Superior temporal gyrus (tissue), 1 donor: ENCODE results near the gene ABHD17A.

Experiments used
- DNase-seq: peaks from one replicate; pipeline ENCODE4 v3.0.0-alpha.2; 2016; ENCODE audit errors: extremely low spot score

The ABHD17A gene

GRCh38 chr19:1864480-1865171 is 20.7 kb downstream of the ABHD17A start:
- peak; percentile 42 for DNase-seq

GRCh38 chr19:1863638-1864479 is 21.4 kb downstream of the ABHD17A start:
- DNase-seq: peak; percentile 69

GRCh38 chr19:1863328-1863637 is 22.0 kb downstream of the ABHD17A start, which contains the start of gene KLF16:
KLF16 (minus strand) TSS chr19:1863579; CDS start chr19:1863497, 82 bp downstream.
- DNase-seq: no peak

GRCh38 chr19:1862424-1863327 is 22.6 kb downstream of the ABHD17A start:
- DNase-seq: no peak

GRCh38 chr19:1862068-1862423 is 23.2 kb downstream of the ABHD17A start:
- DNase-seq: no peak

- no peak for DNase-seq
Observed at GRCh38 chr19:1861599-1862031, 23.7 kb downstream of the ABHD17A start.

- no peak for DNase-seq
Observed at GRCh38 chr19:1860821-1861598, 24.3 kb downstream of the ABHD17A start.

GRCh38 chr19:1860042-1860775 is 25.1 kb downstream of the ABHD17A start:
- DNase-seq: peak; percentile 55

GRCh38 chr19:1859331-1859781 is 25.9 kb downstream of the ABHD17A start:
- DNase-seq: no peak

- no peak for DNase-seq
Observed at GRCh38 chr19:1858412-1859081, 26.7 kb downstream of the ABHD17A start.

- DNase-seq: no peak
Observed at GRCh38 chr19:1857648-1858326, 27.5 kb downstream of the ABHD17A start.

- DNase-seq: no peak
Observed at GRCh38 chr19:1856698-1857603, 28.3 kb downstream of the ABHD17A start.

- no peak for DNase-seq
Observed at GRCh38 chr19:1856345-1856697, 29.0 kb downstream of the ABHD17A start.

GRCh38 chr19:1855828-1856255 is 29.5 kb downstream of the ABHD17A start:
- DNase-seq: no peak

- no peak for DNase-seq
Observed at GRCh38 chr19:1855040-1855827, 30.1 kb downstream of the ABHD17A start.

GRCh38 chr19:1854542-1855039 is 30.7 kb downstream of the ABHD17A start:
- no peak for DNase-seq

GRCh38 chr19:1854039-1854541 is 31.2 kb downstream of the ABHD17A start:
- no peak for DNase-seq
